Pancreas (tissue), 10 donors: ENCODE measurements around the gene TUBGCP6. TPM values are rescaled to one million over a fixed set of nuclear protein-coding genes. Genes with fewer than 3 reads are reported as not detected.

Source experiments
- ATAC-seq, 4 donors: fragments of 200-7000 bp; cut with Tn5 transposase; one replicate each; pipeline versions ENCODE4 v1.8.0 to v1.9.1; 2020; ENCODE audit warnings: mild to moderate bottlenecking in 4 of 4, moderate library complexity in 4 of 4
- DNase-seq, 6 donors: peaks; one replicate each; pipeline ENCODE4 v3.0.0-alpha.2; 2020
- FAIRE-seq: peaks from 2 replicates; lab custom pipeline; 2012; peaks lifted over from hg19 to GRCh38; lab: Jason Lieb, UNC
- H3K27ac ChIP-seq, 4 donors: fragments of 200-600 bp; sonication (generic); 1 replicate in 3 of 4; 2 replicates in 1 of 4; pipeline versions ENCODE4 v1.5.0 to v1.8.0; 2020
- H3K27me3 ChIP-seq, 4 donors: fragments of 200-600 bp; one replicate each; pipeline ENCODE4 v1.8.0; 2021
- H3K36me3 ChIP-seq, 3 donors: fragments of 200-600 bp; sonication (generic) in 1 of 3; one replicate each; pipeline versions ENCODE4 v1.5.0 to v1.8.0; 2020 to 2021
- H3K4me1 ChIP-seq, 3 donors: fragments of 200-600 bp; one replicate each; pipeline ENCODE4 v1.8.0; 2021
- H3K4me3 ChIP-seq, 4 donors: fragments of 200-600 bp; sonication (generic) in 2 of 4; one replicate each; pipeline versions ENCODE4 v1.5.0 to v1.8.0; 2020 to 2021
- H3K9me3 ChIP-seq, 4 donors: fragments of 200-600 bp; one replicate each; pipeline ENCODE4 v1.8.0; 2021
- CTCF ChIP-seq, 4 donors: fragments of 200-600 bp; sonication (generic) in 3 of 4; IDR thresholded peaks; one replicate each; pipeline versions ENCODE4 v1.5.0 to v1.8.0; 2021; ENCODE audit warnings: antibody characterized with exemption in 4 of 4
- WGBS, 2 donors: extraction: QIAGEN DNeasy Blood & Tissue Kit; methylation state at CpG; one replicate each; pipeline ENCODE4 v1.1.7; 2013; 5-methylcytosine and 5-hydroxymethylcytosine counted together
- intact Hi-C, 3 donors: fragments of 100-400 bp; cut with DNase I; formaldehyde crosslinking; loops; one replicate each; pipeline versions ENCODE4 v1.11.1 to v1.14.2; 2022
- polyA plus RNA-seq, 2 donors: library from polyadenylated mRNA; stranded (reverse); fragments of 200-250 nt; gene quantifications; one replicate each; pipeline ENCODE4 v1.2.3, GENCODE V29; 2013
- total RNA-seq, 6 donors: library from RNA; stranded (reverse); fragmentation: NEBNext Ultra II Directional in 4 of 6; extraction: Animal tissue kit (Norgen Biotek cat#: 25700) in 4 of 6; gene quantifications; one replicate each; pipeline versions ENCODE4 v1.2.1 to v1.2.4, GENCODE V29; 2021 to 2023
- donor health status: healthy with polysubstance abuse.
- donor health status: DM: no; HTN: no; CAD: no; lungs with moderate emphysema.
- donor health status: DM: no; HTN: no; CAD: no.
- donor health status: control.
- donor health status: control.
- donor health status: Bipolar disorder and iron deficiency.
- donor health status: DM: yes; HTN: yes; CAD: no.
- donor health status: DM: no; HTN: no; CAD: no.
- donor health status: DM: no; HTN: no; CAD: no.
- donor health status: DM: yes; HTN: yes; CAD: no.

Gene TUBGCP6
- total and polyA plus RNA-seq, 8 donors: 19.2 to 139 (median 29.8) TPM

- Histone ChIP-seq H3K27me3 (no peaks in the 10 kb centered on the region), H3K9me3 (no peaks in the 10 kb centered on the region), H3K4me3 (peak overlapping the region in 2 of 4 donors; percentile 23 to 43), H3K36me3 (no peaks in the 10 kb centered on the region), H3K27ac (no peak overlapping the region), H3K4me1 (no peaks in the 10 kb centered on the region)
- ATAC-seq (no peak), DNase-seq (no peak), FAIRE-seq (no peak)
- 30 to 42% methylated on average over 10 to 11 of the region's 11 CpGs for WGBS, 2 donors
- intact Hi-C loops: loop anchor here in 1 of 3 donors (10.0 kb wide), 1 partner anchor 354 kb away; no protein-coding TSS in a partner anchor
- TF ChIP-seq CTCF (IDR thresholded peaks at IDR 0.05): no peak
Observed at GRCh38 chr22:50260434-50260800, 15.6 kb upstream of the TUBGCP6 start.

DNA sequence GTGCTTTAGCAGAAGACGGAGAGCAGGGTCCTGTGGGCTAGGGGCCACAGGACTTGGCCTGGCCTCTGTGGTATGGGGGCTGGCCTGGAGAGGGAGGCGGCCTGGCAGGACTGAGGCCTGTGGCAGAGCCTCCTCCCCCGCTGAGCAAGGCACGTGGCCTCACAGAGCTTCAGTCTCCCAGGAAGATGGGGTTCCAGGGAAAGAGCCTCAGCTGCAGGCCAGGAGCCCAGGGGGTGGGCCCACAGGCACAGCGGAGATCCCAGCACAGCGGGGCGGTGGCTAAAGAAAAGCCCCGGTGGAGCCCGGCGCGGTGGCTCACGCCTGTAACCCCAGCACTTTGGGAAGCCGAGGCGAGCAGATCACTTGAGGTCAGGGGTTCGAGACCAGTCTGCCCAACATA is 14.5 kb upstream of the TUBGCP6 start:
- WGBS, 2 donors: 88 to 93% methylated on average over 15 of the region's 15 CpGs
- Histone ChIP-seq H3K4me1 (no peaks in the 10 kb centered on the region), H3K27me3 (no peaks in the 10 kb centered on the region), H3K36me3 (no peaks in the 10 kb centered on the region), H3K4me3 (no peak overlapping the region), H3K9me3 (no peaks in the 10 kb centered on the region), H3K27ac (no peak overlapping the region)
- TF ChIP-seq CTCF (IDR thresholded peaks at IDR 0.05): no peak
- ATAC-seq (no peak), DNase-seq (no peak), FAIRE-seq (no peak)
- intact Hi-C loops: loop anchor here in 1 of 3 donors (5.0 kb wide), 1 partner anchor 78 kb away; no protein-coding TSS in a partner anchor

GRCh38 chr22:50258361-50259292 is 13.8 kb upstream of the TUBGCP6 start:
- H3K9me3 ChIP-seq: no peaks in the 10 kb centered on the region
- no peaks in the 10 kb centered on the region for H3K27me3 ChIP-seq
- FAIRE-seq (no peak), DNase-seq (no peak), ATAC-seq (no peak)
- TF ChIP-seq CTCF (IDR thresholded peaks at IDR 0.05): no peak
- intact Hi-C loops: loop anchor here in 1 of 3 donors (5.0 kb wide), 1 partner anchor 79 kb away; no protein-coding TSS in a partner anchor
- no peaks in the 10 kb centered on the region for H3K4me1 ChIP-seq
- no peak overlapping the region for H3K27ac ChIP-seq
- no peaks in the 10 kb centered on the region for H3K36me3 ChIP-seq
- WGBS, 2 donors: 63 to 68% methylated on average over 24 of the region's 24 CpGs
- no peak overlapping the region for H3K4me3 ChIP-seq

DNA sequence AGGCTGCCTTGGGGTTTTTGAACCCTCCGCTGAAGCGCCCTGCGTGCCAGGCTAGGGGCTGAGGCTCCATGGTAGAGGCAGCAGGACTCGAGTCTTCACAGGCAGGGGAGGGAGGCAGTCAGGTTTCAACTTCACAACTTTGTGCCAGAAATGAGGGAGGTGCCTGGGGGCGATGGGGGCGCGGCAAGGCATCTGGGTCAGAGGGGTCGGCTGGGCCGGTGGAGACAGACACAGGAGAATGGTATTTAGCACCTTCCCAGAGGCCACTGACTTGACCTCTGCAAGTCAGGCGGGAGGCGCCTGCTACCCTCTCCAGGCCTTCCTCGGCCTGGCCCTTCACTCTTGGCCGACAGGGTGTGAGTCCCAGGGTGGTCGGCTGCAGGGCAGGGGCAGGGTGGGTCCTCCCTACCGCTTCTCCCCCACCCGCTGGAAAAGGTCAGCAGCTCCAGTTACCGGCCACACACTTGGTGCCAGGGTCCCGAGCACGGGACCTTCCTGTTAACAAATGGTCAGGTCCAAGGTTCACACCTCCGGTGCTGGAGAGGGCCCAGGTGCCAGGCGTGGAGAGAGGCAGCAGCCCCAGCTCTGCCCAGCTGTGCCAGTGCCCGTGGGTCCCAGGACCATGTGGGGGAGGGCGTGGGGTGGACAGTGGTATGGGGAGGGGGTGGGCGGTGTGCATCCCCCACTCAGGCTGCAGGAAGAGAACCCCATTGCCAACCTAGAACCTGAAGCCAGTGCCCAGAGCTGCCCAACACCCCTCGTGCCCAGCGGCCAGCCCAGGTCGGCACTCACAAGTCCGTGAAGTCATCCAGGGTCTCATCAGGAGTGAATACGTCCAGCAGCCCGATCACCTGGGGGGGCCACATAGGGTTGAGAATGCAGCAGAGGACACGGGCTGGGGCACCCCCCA is 12.9 kb upstream of the TUBGCP6 start:
- WGBS, 2 donors: 49 to 54% methylated on average over 28 to 31 of the region's 31 CpGs
- Histone ChIP-seq H3K36me3 (no peaks in the 10 kb centered on the region), H3K9me3 (no peaks in the 10 kb centered on the region), H3K27ac (no peak overlapping the region), H3K27me3 (no peaks in the 10 kb centered on the region), H3K4me1 (no peaks in the 10 kb centered on the region), H3K4me3 (no peak overlapping the region)
- FAIRE-seq (no peak), ATAC-seq (peak in 3 of 4 donors; percentile 5 to 49 (median 41)), DNase-seq (peak in 1 of 6 donors; percentile 55)
- intact Hi-C loops: loop anchor here in 1 of 3 donors (5.0 kb wide), 1 partner anchor 80 kb away; no protein-coding TSS in a partner anchor
- TF ChIP-seq CTCF (IDR thresholded peaks at IDR 0.05): no peak
